ENCODE data around the gene SPC24.
A peak's percentile ranks its signal among the peaks of the same experiment; 100 is the strongest.

SPC24 gene

GRCh38 chr19:11155373-11156120, at the start of gene SPC24:
SPC24 (minus strand) TSS chr19:11155782; CDS start chr19:11155776, 6 bp downstream.
- peak; percentile 97 for ATAC-seq
- TF ChIP-seq ZFP3 (CRISPR knock-in tag; IDR thresholded peaks at IDR 0.05) (peak; percentile 99), ARNTL (CRISPR knock-in tag; IDR thresholded peaks at IDR 0.05; ENCODE audit: borderline replicate concordance, low read depth) (no peak)

GRCh38 chr19:11204943-11205349, 49.4 kb upstream of the SPC24 start:
- TF ChIP-seq ZFP3 (CRISPR knock-in tag; IDR thresholded peaks at IDR 0.05) (no peak), ZNF70 (CRISPR knock-in tag; IDR thresholded peaks at IDR 0.05) (peak; percentile 51; the same call in 1 of the 2 replicates)
- no peak for ATAC-seq

GRCh38 chr19:11204076-11204602, 48.6 kb upstream of the SPC24 start:
- ATAC-seq = no peak
- TF ChIP-seq SNAI2 (CRISPR knock-in tag; IDR thresholded peaks at IDR 0.05) (no peak), ZFP3 (CRISPR knock-in tag; IDR thresholded peaks at IDR 0.05) (peak; percentile 89)

- TF ChIP-seq PATZ1 (CRISPR knock-in tag; IDR thresholded peaks at IDR 0.05; ENCODE audit: borderline replicate concordance) (peak; percentile 11; the same call in 1 of the 2 replicates), ZFP3 (CRISPR knock-in tag; IDR thresholded peaks at IDR 0.05) (no peak)
- peak; percentile 76 for ATAC-seq
Measured at GRCh38 chr19:11203194-11204075, 47.9 kb upstream of the SPC24 start.

- no peak for ATAC-seq
- TF ChIP-seq ARNTL (CRISPR knock-in tag; IDR thresholded peaks at IDR 0.05; ENCODE audit: borderline replicate concordance, low read depth) (no peak), ZFP30 (CRISPR knock-in tag; IDR thresholded peaks at IDR 0.05) (no peak)
Measured at GRCh38 chr19:11202488-11203193, 47.1 kb upstream of the SPC24 start.

- ATAC-seq = no peak
- TF ChIP-seq PATZ1 (CRISPR knock-in tag; IDR thresholded peaks at IDR 0.05; ENCODE audit: borderline replicate concordance) (no peak), ZNF70 (CRISPR knock-in tag; IDR thresholded peaks at IDR 0.05) (no peak), ZC3H10 (CRISPR knock-in tag; IDR thresholded peaks at IDR 0.05) (no peak), ZFP3 (CRISPR knock-in tag; IDR thresholded peaks at IDR 0.05) (no peak), CREB5 (CRISPR knock-in tag; IDR thresholded peaks at IDR 0.05; ENCODE audit: low read depth) (no peak), CSDC2 (CRISPR knock-in tag; IDR thresholded peaks at IDR 0.05) (no peak), ZNF8 (CRISPR knock-in tag; IDR thresholded peaks at IDR 0.05) (no peak), OSR1 (CRISPR knock-in tag; IDR thresholded peaks at IDR 0.05) (no peak), SNAI2 (CRISPR knock-in tag; IDR thresholded peaks at IDR 0.05) (no peak), ARNTL (CRISPR knock-in tag; IDR thresholded peaks at IDR 0.05; ENCODE audit: borderline replicate concordance, low read depth) (no peak), CSRNP3 (CRISPR knock-in tag; IDR thresholded peaks at IDR 0.05) (no peak), ISL1 (CRISPR knock-in tag; IDR thresholded peaks at IDR 0.05) (no peak), ZNF565 (CRISPR knock-in tag; conservative IDR thresholded peaks at IDR 0.05; ENCODE audit: low read depth) (no peak), PPARA (CRISPR knock-in tag; IDR thresholded peaks at IDR 0.05; ENCODE audit: borderline replicate concordance) (no peak), TOX (CRISPR knock-in tag; IDR thresholded peaks at IDR 0.05; ENCODE audit: borderline replicate concordance) (no peak), POU6F1 (CRISPR knock-in tag; IDR thresholded peaks at IDR 0.05; ENCODE audit: borderline replicate concordance, low read depth) (no peak)
Measured at GRCh38 chr19:11201791-11202190, 46.2 kb upstream of the SPC24 start.

Measured in SK-N-SH treated with all-trans-retinoic acid at 6 μM for 48 hours (cell line).